H9 (cell line): ENCODE measurements around the gene SARNP. TPM values are rescaled to one million over a fixed set of nuclear protein-coding genes. Genes with fewer than 3 reads are reported as not detected.

Experiments
- DNase-seq: peaks from one replicate; pipeline ENCODE4 v3.0.0-alpha.2; 2017
- H2AFZ ChIP-seq: one replicate; pipeline ENCODE4 v1.6.1; 2013; ENCODE audit warnings: mild to moderate bottlenecking, low read length, control low read depth, moderate library complexity
- H2AK5ac ChIP-seq: 2 replicates; pipeline ENCODE4 v1.6.1; 2013; ENCODE audit warnings: low read length, control low read depth, mixed read lengths; ENCODE audit not compliant: insufficient read length
- H2BK120ac ChIP-seq: one replicate; pipeline ENCODE4 v1.6.1; 2013; ENCODE audit warnings: low read depth, mild to moderate bottlenecking, low read length, control low read depth, inconsistent platforms; ENCODE audit not compliant: poor library complexity, severe bottlenecking
- H2BK12ac ChIP-seq: 2 replicates; pipeline ENCODE4 v1.6.1; 2013; ENCODE audit warnings: low read length, control low read depth, mixed read lengths, low read depth; ENCODE audit not compliant: insufficient read length
- H2BK15ac ChIP-seq: 2 replicates; pipeline ENCODE4 v1.6.1; 2013; ENCODE audit warnings: low read depth, low read length, control low read depth
- H2BK20ac ChIP-seq: one replicate; pipeline ENCODE4 v1.6.1; 2013; ENCODE audit warnings: low read depth, mild to moderate bottlenecking, low read length, control low read depth, inconsistent platforms; ENCODE audit not compliant: poor library complexity, severe bottlenecking
- H2BK5ac ChIP-seq: 2 replicates; pipeline ENCODE4 v1.6.1; 2013; ENCODE audit warnings: low read length, control low read depth, mixed read lengths; ENCODE audit not compliant: insufficient read length
- H3K14ac ChIP-seq: 2 replicates; pipeline ENCODE4 v1.6.1; 2013; ENCODE audit warnings: low read length, control low read depth; ENCODE audit not compliant: insufficient read depth
- H3K18ac ChIP-seq: 2 replicates; pipeline ENCODE4 v1.6.1; 2013; ENCODE audit warnings: low read depth, mild to moderate bottlenecking, mixed read lengths, low read length, control low read depth; ENCODE audit not compliant: insufficient read length
- H3K23ac ChIP-seq: 2 replicates; pipeline ENCODE4 v1.6.1; 2013; ENCODE audit warnings: low read length, control low read depth, mixed read lengths, low read depth; ENCODE audit not compliant: insufficient read length
- H3K23me2 ChIP-seq: 2 replicates; pipeline ENCODE4 v1.6.1; 2013; ENCODE audit warnings: low read depth, mild to moderate bottlenecking, mixed read lengths, low read length, control low read depth; ENCODE audit not compliant: insufficient read length, poor library complexity, severe bottlenecking
- H3K27ac ChIP-seq: 2 replicates; pipeline ENCODE4 v1.5.1; 2013; ENCODE audit warnings: low read length, control low read depth, mixed read lengths, low read depth; ENCODE audit not compliant: insufficient read length
- H3K27me3 ChIP-seq: 2 replicates; pipeline ENCODE4 v1.6.1; 2013; ENCODE audit warnings: low read length, control low read depth, inconsistent platforms; ENCODE audit not compliant: insufficient read depth
- H3K4ac ChIP-seq: 2 replicates; pipeline ENCODE4 v1.6.1; 2013; ENCODE audit warnings: low read depth, mild to moderate bottlenecking, control low read depth, inconsistent platforms, low read length, moderate library complexity
- H3K4me1 ChIP-seq: 2 replicates; pipeline ENCODE4 v1.6.1; 2013; ENCODE audit warnings: low read length, control low read depth, inconsistent platforms; ENCODE audit not compliant: insufficient read depth
- H3K4me2 ChIP-seq: 2 replicates; pipeline ENCODE4 v1.6.1; 2013; ENCODE audit warnings: low read length, control low read depth, mixed read lengths; ENCODE audit not compliant: insufficient read length, insufficient read depth
- H3K56ac ChIP-seq: 2 replicates; pipeline ENCODE4 v1.6.1; 2013; ENCODE audit warnings: low read depth, mild to moderate bottlenecking, mixed read lengths, low read length, control low read depth; ENCODE audit not compliant: insufficient read length
- H3K79me1 ChIP-seq: 2 replicates; pipeline ENCODE4 v1.6.1; 2013; ENCODE audit warnings: low read depth, mild to moderate bottlenecking, moderate library complexity, low read length, control low read depth, inconsistent platforms; ENCODE audit not compliant: insufficient read depth, poor library complexity, severe bottlenecking
- H3K79me2 ChIP-seq: 2 replicates; pipeline ENCODE4 v1.6.1; 2013; ENCODE audit warnings: low read length, control low read depth, inconsistent platforms; ENCODE audit not compliant: insufficient read depth
- H3K9ac ChIP-seq: 2 replicates; pipeline ENCODE4 v1.6.1; 2013; ENCODE audit warnings: low read length, control low read depth, mixed read lengths; ENCODE audit not compliant: insufficient read length; ENCODE audit errors: extremely low read depth
- H3K9me3 ChIP-seq: one replicate; pipeline ENCODE4 v1.6.1; 2013; ENCODE audit warnings: low read depth, low read length, inconsistent platforms; ENCODE audit not compliant: control insufficient read depth
- H3T11ph ChIP-seq: one replicate; pipeline ENCODE4 v1.6.1; 2013; ENCODE audit warnings: mild to moderate bottlenecking, low read length, control low read depth, inconsistent platforms
- H4K20me1 ChIP-seq: one replicate; pipeline ENCODE4 v1.6.1; 2013; ENCODE audit not compliant: control insufficient read depth, insufficient read length, insufficient read depth
- H4K5ac ChIP-seq: 2 replicates; pipeline ENCODE4 v1.6.1; 2013; ENCODE audit warnings: low read depth, mild to moderate bottlenecking, mixed read lengths, low read length, control low read depth; ENCODE audit not compliant: insufficient read length
- H4K8ac ChIP-seq: replicated peaks from 2 replicates; pipeline ENCODE4 v1.6.1; 2013; ENCODE audit warnings: low read length, control low read depth, mixed read lengths, low read depth; ENCODE audit not compliant: insufficient read length
- H4K91ac ChIP-seq: 2 replicates; pipeline ENCODE4 v1.6.1; 2013; ENCODE audit warnings: low read depth, mild to moderate bottlenecking, moderate library complexity, mixed read lengths, low read length, control low read depth; ENCODE audit not compliant: insufficient read length
- H3K27ac Mint-ChIP-seq, 3 experiments: 2 replicates in 2 of 3; 3 replicates in 1 of 3; pipeline ENCODE4 v1.8.0; 2020 to 2021; ENCODE audit warnings: mixed read lengths in 3 of 3, mild to moderate bottlenecking in 1 of 3, moderate library complexity in 1 of 3
- H3K27me3 Mint-ChIP-seq: 2 replicates; pipeline ENCODE4 v1.8.0; 2021; ENCODE audit warnings: low read depth, mild to moderate bottlenecking, moderate library complexity, mixed read lengths
- H3K36me3 Mint-ChIP-seq, 3 experiments: 2 replicates in 2 of 3; 3 replicates in 1 of 3; pipeline ENCODE4 v1.8.0; 2020 to 2021; ENCODE audit warnings: low read depth in 3 of 3, mixed read lengths in 3 of 3; ENCODE audit not compliant: insufficient read depth in 1 of 3
- H3K4me1 Mint-ChIP-seq, 2 experiments: 2 replicates each; pipeline ENCODE4 v1.8.0; 2020; ENCODE audit warnings: mixed read lengths in 2 of 2
- H3K4me3 Mint-ChIP-seq, 2 experiments: 2 replicates in 1 of 2; 3 replicates in 1 of 2; pipeline ENCODE4 v1.8.0; 2020 to 2021; ENCODE audit warnings: mild to moderate bottlenecking in 2 of 2, mixed read lengths in 2 of 2, moderate library complexity in 1 of 2
- H3K9me3 Mint-ChIP-seq, 2 experiments: 2 replicates in 1 of 2; 3 replicates in 1 of 2; pipeline ENCODE4 v1.8.0; 2020; ENCODE audit warnings: mild to moderate bottlenecking in 2 of 2, mixed read lengths in 2 of 2, moderate library complexity in 1 of 2
- CTCF ChIP-seq: fragments of 200-600 bp; sonication (generic); conservative IDR thresholded peaks from 3 replicates; pipeline ENCODE4 v1.8.0; 2021; ENCODE audit warnings: antibody characterized with exemption, mild to moderate bottlenecking
- WGBS: extraction: QIAGEN DNeasy Blood & Tissue Kit; methylation state at CpG from one replicate; pipeline ENCODE4 v1.1.7; 2013; ENCODE audit warnings: missing lambda C conversion rate, low lambda C conversion rate, mixed read lengths; ENCODE audit not compliant: insufficient read length; ENCODE audit errors: extremely low coverage; 5-methylcytosine and 5-hydroxymethylcytosine counted together
- total RNA-seq: library from RNA; stranded (reverse); gene quantifications from 2 replicates; pipeline ENCODE4 v1.2.1, GENCODE V29; 2021

Gene SARNP
- total RNA-seq, 1 experiment from 2014 or later = 127 TPM

- Histone ChIP-seq H2AFZ (no peak overlapping the region), H3K56ac (no peak overlapping the region), H4K20me1 (no peaks in the 10 kb centered on the region), H2BK15ac (no peak overlapping the region), H3K27ac (no peak overlapping the region), H3K79me2 (no peaks in the 10 kb centered on the region), H3K9ac (no peak overlapping the region), H4K8ac (no peak overlapping the region), H2AK5ac (no peak overlapping the region), H3K14ac (no peak overlapping the region), H2BK5ac (no peak overlapping the region), H3K23ac (no peak overlapping the region), H3K27me3 (no peaks in the 10 kb centered on the region), H3K23me2 (peaks cover 8% of the 10 kb centered on the region), H3K9me3 (no peaks in the 10 kb centered on the region), H2BK12ac (no peak overlapping the region), H2BK120ac (no peak overlapping the region), H3K4ac (no peak overlapping the region), H4K5ac (no peak overlapping the region), H3K4me1 (peaks cover 13% of the 10 kb centered on the region; the same call in 1 of the 2 replicates), H4K91ac (no peak overlapping the region), H3K18ac (no peak overlapping the region), H3K79me1 (no peaks in the 10 kb centered on the region), H2BK20ac (no peak overlapping the region), H3T11ph (no peak overlapping the region), H3K4me2 (no peak overlapping the region)
- Mint-ChIP-seq H3K4me3 (no peak overlapping the region), H3K36me3 (peaks cover 16 to 45% (median 36%) of the 10 kb centered on the region in 3 experiments; a peak in 6 of 7 replicates), H3K4me1 (peaks cover 40 to 42% of the 10 kb centered on the region in 2 experiments), H3K27ac (no peak overlapping the region; a peak in 1 of 7 replicates), H3K9me3 (no peaks in the 10 kb centered on the region; a peak in 1 of 5 replicates), H3K27me3 (no peaks in the 10 kb centered on the region)
- no CpG with 5 or more reads among the region's 14 CpGs for WGBS
- no peak for DNase-seq
- no peak for TF ChIP-seq CTCF
Observed at GRCh38 chr12:55721601-55722213, 95.8 kb downstream of the SARNP start.
